ENCODE results near the gene RPL39L.

GRCh38 chr3:187102073-187102634 is 37.1 kb downstream of the RPL39L start:
- TF ChIP-seq POLR2A (IDR thresholded peaks at IDR 0.05; ENCODE audit: low read length), result no peak
- TF ChIP-seq GATA1 (IDR thresholded peaks at IDR 0.05; ENCODE audit: low read depth, low read length), result no peak
